PFSK-1 (cell line): Measurements from ENCODE around the gene MINDY4B.

Experiments used
- SIN3A ChIP-seq: IDR thresholded peaks from 2 replicates; pipeline ENCODE4 v1.6.1; 2012; ENCODE audit warnings: mild to moderate bottlenecking, low read length, moderate library complexity, borderline replicate concordance; ENCODE audit not compliant: insufficient read depth
- TAF1 ChIP-seq: IDR thresholded peaks from 2 replicates; pipeline ENCODE4 v1.6.1; 2012; ENCODE audit warnings: low read length, control low read depth, borderline replicate concordance; ENCODE audit not compliant: insufficient read depth

- TF ChIP-seq SIN3A: no peak
- no peak for TF ChIP-seq TAF1
Observed at GRCh38 chr3:150942221-150942620, 37.0 kb upstream of the MINDY4B start.
